ENCODE measurements around the gene ATXN3L.

The ATXN3L gene

GRCh38 chrX:13305108-13305507 lies 14.7 kb downstream of the ATXN3L start:
- DNase-seq, result peak; percentile 30 to 78 (median 66)

GRCh38 chrX:13304052-13304451 lies 15.8 kb downstream of the ATXN3L start:
- DNase-seq, result no peak

GRCh38 chrX:13303248-13303647 lies 16.6 kb downstream of the ATXN3L start:
- peak; percentile 3 to 42 (median 18) for DNase-seq

- DNase-seq, result no peak
Measured at GRCh38 chrX:13298836-13299235, 21.0 kb downstream of the ATXN3L start.

GRCh38 chrX:13295841-13296240 lies 24.0 kb downstream of the ATXN3L start:
- DNase-seq, result no peak

- DNase-seq, result no peak
Measured at GRCh38 chrX:13293700-13294099, 26.2 kb downstream of the ATXN3L start.

GRCh38 chrX:13290891-13291614 lies 28.8 kb downstream of the ATXN3L start:
- DNase-seq, result no peak

- DNase-seq, result no peak
Measured at GRCh38 chrX:13288671-13289070, 31.2 kb downstream of the ATXN3L start.

GRCh38 chrX:13287816-13288215 lies 32.0 kb downstream of the ATXN3L start:
- DNase-seq, result peak in 3 of 4 experiments; percentile 4 to 42 (median 23)

GRCh38 chrX:13285693-13286092 lies 34.2 kb downstream of the ATXN3L start:
- DNase-seq, result no peak

GRCh38 chrX:13285229-13285628 lies 34.6 kb downstream of the ATXN3L start:
- DNase-seq, result no peak

- DNase-seq, result no peak
Measured at GRCh38 chrX:13284570-13284969, 35.3 kb downstream of the ATXN3L start.

- peak; percentile 11 to 57 (median 50) for DNase-seq
Measured at GRCh38 chrX:13283950-13284546, 35.8 kb downstream of the ATXN3L start.

- peak in 3 of 4 experiments; percentile 39 to 64 (median 50) for DNase-seq
Measured at GRCh38 chrX:13283512-13283911, 36.3 kb downstream of the ATXN3L start.

- no peak for DNase-seq
Measured at GRCh38 chrX:13281289-13281688, 38.6 kb downstream of the ATXN3L start.

- no peak for DNase-seq
Measured at GRCh38 chrX:13279279-13280018, 40.4 kb downstream of the ATXN3L start.

GRCh38 chrX:13277539-13277938 lies 42.3 kb downstream of the ATXN3L start:
- no peak for DNase-seq

- DNase-seq, result no peak
Measured at GRCh38 chrX:13276991-13277390, 42.9 kb downstream of the ATXN3L start.

- no peak for DNase-seq
Measured at GRCh38 chrX:13275031-13275430, 44.8 kb downstream of the ATXN3L start.

- no peak for DNase-seq
Measured at GRCh38 chrX:13272426-13272825, 47.4 kb downstream of the ATXN3L start.

GRCh38 chrX:13271511-13271910 lies 48.3 kb downstream of the ATXN3L start:
- peak in 3 of 4 experiments; percentile 6 to 72 (median 59) for DNase-seq

GRCh38 chrX:13270360-13270759 lies 49.5 kb downstream of the ATXN3L start:
- DNase-seq, result no peak

- DNase-seq, result no peak
Measured at GRCh38 chrX:13268874-13269273, 51.0 kb downstream of the ATXN3L start.

All from suppressor macrophage (primary cell).